PFSK-1 (cell line): ENCODE results near the gene PRKAR1B.

Source experiments
- FOXP2 ChIP-seq: optimal IDR thresholded peaks from 2 replicates; pipeline ENCODE3; 2011; ENCODE audit warnings: borderline replicate concordance, control low read depth, inconsistent platforms; ENCODE audit not compliant: insufficient read depth; ENCODE audit errors: extremely low read length, extremely low read depth
- POLR2AphosphoS5 ChIP-seq: IDR thresholded peaks from 2 replicates; pipeline ENCODE4 v1.6.1; 2012; ENCODE audit warnings: low read depth, mild to moderate bottlenecking, control low read depth, low read length, moderate library complexity
- TAF1 ChIP-seq: IDR thresholded peaks from 2 replicates; pipeline ENCODE4 v1.6.1; 2012; ENCODE audit warnings: low read length, control low read depth, borderline replicate concordance; ENCODE audit not compliant: insufficient read depth

DNA sequence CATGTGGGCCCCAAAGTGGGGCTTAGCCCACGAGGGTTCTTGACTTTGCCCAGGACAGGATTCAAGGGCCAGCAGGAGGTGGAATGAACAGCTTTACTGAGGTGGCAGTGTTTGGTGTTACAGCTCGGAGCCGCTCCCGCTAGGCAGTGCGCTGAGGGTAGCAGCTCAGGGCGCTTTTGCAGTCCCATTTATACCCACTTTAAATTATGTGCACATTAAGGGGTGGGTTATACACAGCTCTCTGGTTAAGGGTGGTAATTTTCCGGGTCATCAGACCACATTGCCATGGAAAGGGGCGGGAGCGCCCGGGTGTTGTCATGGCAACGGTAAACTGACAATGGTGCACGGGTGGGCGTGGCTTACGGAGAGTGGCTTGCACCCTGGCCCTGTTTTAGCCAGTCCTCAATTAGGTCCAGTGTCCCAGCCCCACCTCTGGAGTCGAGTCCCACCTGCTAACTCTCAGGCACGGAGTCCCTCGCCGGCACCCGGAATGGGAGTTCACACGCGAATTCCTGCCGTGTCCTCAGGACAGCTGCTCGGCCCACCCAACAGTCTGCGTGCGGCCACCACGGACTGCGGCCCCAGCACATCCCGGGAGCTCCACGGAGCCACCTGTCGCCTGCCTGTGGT lies 149.2 kb downstream of the PRKAR1B start:
- no peak for TF ChIP-seq TAF1
- no peak for TF ChIP-seq POLR2AphosphoS5
- no peak for TF ChIP-seq FOXP2
